ENCODE measurements around the gene TOMM40.
"Not testable (repeated sequence)": the region's sequence is repeated elsewhere in the genome, so short reads cannot be mapped to it uniquely, and the experiment has no call there.

TOMM40 gene

DNA sequence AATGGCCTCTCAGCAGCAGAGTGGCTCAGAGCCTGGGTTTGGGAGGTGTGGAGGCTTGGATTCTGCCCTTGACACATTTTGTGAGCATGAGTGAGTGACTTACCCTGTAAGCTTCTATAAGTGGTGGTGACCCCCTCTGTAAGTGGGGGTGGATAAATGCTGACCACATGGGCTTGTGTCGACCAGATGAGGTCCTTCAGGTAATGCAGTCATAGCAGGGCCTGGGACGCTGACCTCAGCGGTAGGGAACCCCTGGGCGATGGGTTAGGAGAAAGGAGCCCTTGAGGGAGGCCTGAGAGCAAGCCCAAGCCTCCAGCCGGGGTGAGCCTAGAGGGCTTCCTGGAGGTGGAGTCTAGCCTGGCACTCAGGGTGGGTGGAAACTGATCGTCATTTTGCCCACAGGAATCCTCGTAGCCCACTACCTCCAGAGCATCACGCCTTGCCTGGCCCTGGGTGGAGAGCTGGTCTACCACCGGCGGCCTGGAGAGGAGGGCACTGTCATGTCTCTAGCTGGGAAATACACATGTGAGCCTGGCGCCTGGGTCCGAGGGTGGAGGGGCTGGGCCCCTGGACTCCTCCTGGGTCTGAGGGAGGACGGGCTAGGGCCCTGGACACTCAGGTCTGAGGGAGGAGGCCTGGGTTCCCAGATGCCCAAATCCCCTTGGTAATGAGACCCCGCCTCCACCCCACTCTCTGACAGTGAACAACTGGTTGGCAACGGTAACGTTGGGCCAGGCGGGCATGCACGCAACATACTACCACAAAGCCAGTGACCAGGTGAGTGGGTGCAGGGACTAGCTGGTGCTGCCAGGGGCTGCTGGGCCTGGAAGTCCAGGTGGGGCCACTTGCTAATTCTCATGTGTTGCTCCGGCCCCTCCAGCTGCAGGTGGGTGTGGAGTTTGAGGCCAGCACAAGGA is 9.5 kb downstream of the TOMM40 start:
- no peak for DNase-seq

DNA sequence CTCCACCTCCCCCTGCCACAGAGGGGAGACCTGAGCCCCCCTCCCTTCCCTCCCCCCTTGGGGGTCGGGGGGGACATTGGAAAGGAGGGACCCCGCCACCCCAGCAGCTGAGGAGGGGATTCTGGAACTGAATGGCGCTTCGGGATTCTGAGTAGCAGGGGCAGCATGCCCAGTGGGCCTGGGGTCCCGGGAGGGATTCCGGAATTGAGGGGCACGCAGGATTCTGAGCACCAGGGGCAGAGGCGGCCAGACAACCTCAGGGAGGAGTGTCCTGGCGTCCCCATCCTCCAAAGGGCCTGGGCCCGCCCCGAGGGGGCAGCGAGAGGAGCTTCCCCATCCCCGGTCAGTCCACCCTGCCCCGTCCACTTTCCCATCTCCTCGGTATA is 12.2 kb downstream of the TOMM40 start:
- DNase-seq = no peak

DNA sequence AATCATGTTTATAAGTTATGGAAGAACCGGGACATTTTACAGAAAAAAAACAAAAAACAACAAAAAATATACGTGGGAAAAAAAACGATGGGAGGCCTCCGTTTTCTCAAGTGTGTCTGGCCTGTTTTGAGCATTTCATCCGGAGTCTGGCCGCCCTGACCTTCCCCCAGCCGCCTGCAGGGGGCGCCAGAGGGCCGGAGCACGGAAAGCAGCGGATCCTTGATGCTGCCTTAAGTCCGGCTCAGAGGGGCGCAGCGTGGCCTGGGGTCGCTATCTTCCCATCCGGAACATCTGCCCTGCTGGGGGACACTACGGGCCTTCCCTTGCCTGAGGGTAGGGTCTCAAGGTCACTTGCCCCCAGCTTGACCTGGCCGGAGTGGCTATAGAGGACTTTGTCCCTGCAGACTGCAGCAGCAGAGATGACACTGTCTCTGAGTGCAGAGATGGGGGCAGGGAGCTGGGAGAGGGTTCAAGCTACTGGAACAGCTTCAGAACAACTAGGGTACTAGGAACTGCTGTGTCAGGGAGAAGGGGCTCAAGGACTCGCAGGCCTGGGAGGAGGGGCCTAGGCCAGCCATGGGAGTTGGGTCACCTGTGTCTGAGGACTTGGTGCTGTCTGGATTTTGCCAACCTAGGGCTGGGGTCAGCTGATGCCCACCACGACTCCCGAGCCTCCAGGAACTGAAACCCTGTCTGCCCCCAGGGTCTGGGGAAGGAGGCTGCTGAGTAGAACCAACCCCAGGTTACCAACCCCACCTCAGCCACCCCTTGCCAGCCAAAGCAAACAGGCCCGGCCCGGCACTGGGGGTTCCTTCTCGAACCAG is 12.8 kb downstream of the TOMM40 start:
- DNase-seq = peak; percentile 86

DNA sequence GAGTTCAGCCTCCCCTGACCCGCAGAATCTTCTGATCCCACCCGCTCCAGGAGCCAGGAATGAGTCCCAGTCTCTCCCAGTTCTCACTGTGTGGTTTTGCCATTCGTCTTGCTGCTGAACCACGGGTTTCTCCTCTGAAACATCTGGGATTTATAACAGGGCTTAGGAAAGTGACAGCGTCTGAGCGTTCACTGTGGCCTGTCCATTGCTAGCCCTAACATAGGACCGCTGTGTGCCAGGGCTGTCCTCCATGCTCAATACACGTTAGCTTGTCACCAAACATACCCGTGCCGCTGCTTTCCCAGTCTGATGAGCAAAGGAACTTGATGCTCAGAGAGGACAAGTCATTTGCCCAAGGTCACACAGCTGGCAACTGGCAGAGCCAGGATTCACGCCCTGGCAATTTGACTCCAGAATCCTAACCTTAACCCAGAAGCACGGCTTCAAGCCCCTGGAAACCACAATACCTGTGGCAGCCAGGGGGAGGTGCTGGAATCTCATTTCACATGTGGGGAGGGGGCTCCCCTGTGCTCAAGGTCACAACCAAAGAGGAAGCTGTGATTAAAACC is 13.5 kb downstream of the TOMM40 start:
- DNase-seq = no peak

DNA sequence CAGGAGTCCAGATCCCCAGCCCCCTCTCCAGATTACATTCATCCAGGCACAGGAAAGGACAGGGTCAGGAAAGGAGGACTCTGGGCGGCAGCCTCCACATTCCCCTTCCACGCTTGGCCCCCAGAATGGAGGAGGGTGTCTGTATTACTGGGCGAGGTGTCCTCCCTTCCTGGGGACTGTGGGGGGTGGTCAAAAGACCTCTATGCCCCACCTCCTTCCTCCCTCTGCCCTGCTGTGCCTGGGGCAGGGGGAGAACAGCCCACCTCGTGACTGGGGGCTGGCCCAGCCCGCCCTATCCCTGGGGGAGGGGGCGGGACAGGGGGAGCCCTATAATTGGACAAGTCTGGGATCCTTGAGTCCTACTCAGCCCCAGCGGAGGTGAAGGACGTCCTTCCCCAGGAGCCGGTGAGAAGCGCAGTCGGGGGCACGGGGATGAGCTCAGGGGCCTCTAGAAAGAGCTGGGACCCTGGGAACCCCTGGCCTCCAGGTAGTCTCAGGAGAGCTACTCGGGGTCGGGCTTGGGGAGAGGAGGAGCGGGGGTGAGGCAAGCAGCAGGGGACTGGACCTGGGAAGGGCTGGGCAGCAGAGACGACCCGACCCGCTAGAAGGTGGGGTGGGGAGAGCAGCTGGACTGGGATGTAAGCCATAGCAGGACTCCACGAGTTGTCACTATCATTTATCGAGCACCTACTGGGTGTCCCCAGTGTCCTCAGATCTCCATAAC is 14.5 kb downstream of the TOMM40 start, which contains the start of gene APOE:
APOE (plus strand) TSS at position 360 of the 724 bp plus-strand sequence. CDS start 829 bp downstream, outside the sequence.
- no peak for DNase-seq

DNA sequence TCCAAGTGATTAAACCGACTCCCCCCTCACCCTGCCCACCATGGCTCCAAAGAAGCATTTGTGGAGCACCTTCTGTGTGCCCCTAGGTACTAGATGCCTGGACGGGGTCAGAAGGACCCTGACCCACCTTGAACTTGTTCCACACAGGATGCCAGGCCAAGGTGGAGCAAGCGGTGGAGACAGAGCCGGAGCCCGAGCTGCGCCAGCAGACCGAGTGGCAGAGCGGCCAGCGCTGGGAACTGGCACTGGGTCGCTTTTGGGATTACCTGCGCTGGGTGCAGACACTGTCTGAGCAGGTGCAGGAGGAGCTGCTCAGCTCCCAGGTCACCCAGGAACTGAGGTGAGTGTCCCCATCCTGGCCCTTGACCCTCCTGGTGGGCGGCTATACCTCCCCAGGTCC is 16.6 kb downstream of the TOMM40 start:
- DNase-seq = no peak

DNA sequence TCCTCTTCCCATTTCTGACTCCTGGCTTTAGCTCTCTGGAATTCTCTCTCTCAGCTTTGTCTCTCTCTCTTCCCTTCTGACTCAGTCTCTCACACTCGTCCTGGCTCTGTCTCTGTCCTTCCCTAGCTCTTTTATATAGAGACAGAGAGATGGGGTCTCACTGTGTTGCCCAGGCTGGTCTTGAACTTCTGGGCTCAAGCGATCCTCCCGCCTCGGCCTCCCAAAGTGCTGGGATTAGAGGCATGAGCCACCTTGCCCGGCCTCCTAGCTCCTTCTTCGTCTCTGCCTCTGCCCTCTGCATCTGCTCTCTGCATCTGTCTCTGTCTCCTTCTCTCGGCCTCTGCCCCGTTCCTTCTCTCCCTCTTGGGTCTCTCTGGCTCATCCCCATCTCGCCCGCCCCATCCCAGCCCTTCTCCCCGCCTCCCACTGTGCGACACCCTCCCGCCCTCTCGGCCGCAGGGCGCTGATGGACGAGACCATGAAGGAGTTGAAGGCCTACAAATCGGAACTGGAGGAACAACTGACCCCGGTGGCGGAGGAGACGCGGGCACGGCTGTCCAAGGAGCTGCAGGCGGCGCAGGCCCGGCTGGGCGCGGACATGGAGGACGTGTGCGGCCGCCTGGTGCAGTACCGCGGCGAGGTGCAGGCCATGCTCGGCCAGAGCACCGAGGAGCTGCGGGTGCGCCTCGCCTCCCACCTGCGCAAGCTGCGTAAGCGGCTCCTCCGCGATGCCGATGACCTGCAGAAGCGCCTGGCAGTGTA is 17.2 kb downstream of the TOMM40 start:
- no peak for DNase-seq

DNA sequence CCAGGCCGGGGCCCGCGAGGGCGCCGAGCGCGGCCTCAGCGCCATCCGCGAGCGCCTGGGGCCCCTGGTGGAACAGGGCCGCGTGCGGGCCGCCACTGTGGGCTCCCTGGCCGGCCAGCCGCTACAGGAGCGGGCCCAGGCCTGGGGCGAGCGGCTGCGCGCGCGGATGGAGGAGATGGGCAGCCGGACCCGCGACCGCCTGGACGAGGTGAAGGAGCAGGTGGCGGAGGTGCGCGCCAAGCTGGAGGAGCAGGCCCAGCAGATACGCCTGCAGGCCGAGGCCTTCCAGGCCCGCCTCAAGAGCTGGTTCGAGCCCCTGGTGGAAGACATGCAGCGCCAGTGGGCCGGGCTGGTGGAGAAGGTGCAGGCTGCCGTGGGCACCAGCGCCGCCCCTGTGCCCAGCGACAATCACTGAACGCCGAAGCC is 17.8 kb downstream of the TOMM40 start:
- no peak for DNase-seq

DNA sequence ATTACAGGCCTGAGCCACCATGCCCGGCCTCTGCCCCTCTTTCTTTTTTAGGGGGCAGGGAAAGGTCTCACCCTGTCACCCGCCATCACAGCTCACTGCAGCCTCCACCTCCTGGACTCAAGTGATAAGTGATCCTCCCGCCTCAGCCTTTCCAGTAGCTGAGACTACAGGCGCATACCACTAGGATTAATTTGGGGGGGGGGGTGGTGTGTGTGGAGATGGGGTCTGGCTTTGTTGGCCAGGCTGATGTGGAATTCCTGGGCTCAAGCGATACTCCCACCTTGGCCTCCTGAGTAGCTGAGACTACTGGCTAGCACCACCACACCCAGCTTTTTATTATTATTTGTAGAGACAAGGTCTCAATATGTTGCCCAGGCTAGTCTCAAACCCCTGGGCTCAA is 18.7 kb downstream of the TOMM40 start:
- no peak for DNase-seq

DNA sequence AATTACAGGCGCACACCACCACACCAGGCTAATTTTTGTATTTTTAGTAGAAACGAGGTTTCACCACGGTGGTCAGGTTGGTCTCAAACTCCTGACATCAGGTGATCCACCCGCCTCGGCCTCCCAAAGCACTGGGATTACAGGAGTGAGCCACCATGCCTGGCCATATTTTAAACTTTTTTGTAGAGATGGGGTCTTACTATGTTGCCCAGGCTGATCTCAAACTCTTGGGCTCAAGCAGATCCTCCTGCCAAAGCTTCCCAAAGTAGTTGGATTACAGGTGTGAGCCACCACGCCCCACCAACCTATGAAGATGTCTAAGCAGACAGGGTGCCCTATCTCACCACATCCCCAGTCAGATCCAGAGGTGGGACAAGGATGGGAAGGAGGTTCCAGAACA is 20.8 kb downstream of the TOMM40 start:
- DNase-seq = not testable (repeated sequence)

DNA sequence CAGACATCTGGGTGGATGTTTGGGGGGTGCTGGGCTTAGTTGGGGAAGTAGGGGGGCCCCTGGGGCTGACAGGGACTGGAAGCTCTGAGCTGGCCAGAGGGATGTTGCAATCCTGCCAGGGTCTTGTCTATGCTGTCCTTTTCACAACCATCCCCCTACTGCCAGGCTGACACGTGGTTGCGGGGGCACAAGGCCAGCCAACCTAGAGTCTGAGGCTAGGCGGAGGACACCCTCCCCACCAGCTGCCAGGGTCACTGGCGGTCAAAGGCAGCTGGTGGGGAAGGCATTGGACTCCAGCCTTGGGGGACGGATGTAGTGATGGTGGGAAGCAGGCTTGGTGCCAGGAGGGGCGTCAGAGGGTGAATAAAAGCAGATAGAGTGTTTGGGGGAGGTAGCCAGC is 21.8 kb downstream of the TOMM40 start:
- peak; percentile 83 for DNase-seq

DNA sequence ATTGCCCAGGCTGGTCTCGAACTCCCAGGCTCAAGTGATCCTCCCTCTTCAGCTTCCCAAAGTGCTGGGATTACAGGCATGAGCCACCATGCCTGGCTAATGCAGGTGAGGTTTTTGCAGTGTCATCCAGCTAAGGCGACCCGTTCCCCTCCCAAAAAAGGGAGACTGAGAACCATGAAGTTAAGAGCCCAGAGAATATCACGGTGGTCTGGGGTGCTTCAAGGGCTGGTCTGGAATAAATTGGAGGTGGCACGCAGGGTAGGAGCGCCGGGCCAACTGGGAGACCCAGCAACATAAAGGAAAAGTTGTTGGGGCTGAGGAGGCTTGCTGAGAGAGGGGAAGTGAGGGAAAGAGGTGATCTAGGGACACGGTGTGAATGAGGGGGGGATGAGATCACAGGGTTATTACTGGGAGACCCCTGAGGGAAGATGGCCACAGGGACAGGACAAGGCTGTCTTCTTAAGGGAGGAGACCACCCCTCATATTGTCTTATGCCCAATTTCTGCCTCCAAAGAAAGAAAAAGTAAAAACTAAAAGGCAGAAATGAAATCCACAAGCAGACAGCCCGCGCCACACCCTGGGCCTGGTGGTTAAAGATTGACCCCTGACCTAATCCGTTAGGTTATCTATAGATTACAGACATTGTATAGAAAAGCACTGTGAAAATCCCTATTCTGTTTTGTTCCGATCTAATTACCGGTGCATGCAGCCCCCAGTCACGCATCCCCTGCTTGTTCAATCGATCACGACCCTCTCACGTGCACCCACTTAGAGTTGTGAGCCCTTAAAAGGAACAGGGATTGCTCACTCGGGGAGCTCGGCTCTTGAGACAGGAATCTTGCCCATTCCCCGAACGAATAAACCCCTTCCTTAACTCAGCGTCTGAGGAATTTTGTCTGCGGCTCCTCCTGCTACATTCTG is 22.7 kb downstream of the TOMM40 start:
- not testable (repeated sequence) for DNase-seq

DNA sequence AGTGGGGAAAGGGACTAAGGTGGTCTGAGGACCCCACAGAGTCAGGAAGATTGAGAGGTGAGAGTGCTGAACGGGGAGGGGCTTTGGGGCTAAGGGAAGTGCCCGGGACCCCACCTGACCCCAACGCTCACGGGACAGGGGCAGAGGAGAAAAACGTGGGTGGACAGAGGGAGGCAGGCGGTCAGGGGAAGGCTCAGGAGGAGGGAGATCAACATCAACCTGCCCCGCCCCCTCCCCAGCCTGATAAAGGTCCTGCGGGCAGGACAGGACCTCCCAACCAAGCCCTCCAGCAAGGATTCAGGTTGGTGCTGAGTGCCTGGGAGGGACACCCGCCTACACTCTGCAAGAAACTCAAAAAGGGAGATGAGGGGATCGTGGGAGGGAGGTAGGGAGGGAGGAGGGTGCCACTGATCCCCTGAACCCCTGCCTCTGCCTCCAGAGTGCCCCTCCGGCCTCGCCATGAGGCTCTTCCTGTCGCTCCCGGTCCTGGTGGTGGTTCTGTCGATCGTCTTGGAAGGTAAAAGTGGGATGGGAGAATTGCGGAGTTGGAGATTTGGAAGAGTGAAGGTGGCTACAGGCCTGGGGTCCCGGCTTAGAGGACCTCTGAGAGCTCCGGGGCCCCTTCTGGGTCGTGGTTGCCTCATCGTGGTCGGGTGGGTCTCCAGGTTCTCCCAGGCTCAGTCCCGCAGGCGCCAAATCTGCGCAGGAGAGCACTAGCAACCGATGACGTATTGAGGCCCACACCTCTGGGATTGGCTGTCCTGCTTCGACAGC is 23.6 kb downstream of the TOMM40 start, which contains the start of gene APOC1:
APOC1 (plus strand) TSS at position 176 of the 774 bp plus-strand sequence; CDS start at position 460, 284 bp downstream.
- peak; percentile 95 for DNase-seq

DNA sequence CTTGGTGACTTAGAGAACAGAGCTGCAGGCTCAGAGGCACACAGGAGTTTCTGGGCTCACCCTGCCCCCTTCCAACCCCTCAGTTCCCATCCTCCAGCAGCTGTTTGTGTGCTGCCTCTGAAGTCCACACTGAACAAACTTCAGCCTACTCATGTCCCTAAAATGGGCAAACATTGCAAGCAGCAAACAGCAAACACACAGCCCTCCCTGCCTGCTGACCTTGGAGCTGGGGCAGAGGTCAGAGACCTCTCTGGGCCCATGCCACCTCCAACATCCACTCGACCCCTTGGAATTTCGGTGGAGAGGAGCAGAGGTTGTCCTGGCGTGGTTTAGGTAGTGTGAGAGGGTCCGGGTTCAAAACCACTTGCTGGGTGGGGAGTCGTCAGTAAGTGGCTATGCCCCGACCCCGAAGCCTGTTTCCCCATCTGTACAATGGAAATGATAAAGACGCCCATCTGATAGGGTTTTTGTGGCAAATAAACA is 33.2 kb downstream of the TOMM40 start:
- DNase-seq = no peak

DNA sequence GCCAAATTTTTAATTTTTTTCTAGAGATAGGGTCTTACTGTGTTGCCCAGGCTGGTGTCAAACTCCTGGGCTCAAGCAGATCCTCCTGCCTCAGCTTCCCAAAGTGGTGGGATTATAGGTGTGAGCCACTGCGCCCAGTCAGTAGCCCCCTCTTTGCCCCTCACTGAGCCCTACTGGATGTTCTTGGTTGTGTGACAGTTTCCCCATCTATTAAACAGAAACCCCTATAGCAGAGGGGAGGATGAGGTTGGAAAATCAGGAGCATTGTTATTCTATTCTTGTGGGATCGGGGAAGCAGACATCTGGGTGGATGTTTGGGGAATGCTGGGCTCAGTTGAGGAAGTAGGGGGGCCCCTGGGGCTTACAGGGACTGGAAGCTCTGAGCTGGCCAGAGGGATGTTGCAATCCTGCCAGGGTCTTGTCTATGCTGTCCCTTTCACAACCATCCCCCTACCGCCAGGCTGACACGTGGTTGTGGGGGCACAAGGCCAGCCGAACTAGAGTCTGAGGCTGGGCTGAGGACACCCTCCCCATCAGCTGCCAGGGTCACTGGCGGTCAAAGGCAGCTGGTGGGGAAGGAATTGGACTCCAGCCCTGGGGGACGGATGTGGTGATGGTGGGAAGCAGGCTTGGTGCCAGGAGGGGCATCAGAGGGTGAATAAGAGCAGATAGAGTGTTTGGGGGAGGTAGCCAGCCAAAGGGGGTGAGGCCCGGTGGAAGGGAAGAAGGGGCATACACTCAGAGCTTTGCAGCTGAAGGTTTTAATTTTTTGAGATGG is 34.2 kb downstream of the TOMM40 start:
- DNase-seq = peak; percentile 89

DNA sequence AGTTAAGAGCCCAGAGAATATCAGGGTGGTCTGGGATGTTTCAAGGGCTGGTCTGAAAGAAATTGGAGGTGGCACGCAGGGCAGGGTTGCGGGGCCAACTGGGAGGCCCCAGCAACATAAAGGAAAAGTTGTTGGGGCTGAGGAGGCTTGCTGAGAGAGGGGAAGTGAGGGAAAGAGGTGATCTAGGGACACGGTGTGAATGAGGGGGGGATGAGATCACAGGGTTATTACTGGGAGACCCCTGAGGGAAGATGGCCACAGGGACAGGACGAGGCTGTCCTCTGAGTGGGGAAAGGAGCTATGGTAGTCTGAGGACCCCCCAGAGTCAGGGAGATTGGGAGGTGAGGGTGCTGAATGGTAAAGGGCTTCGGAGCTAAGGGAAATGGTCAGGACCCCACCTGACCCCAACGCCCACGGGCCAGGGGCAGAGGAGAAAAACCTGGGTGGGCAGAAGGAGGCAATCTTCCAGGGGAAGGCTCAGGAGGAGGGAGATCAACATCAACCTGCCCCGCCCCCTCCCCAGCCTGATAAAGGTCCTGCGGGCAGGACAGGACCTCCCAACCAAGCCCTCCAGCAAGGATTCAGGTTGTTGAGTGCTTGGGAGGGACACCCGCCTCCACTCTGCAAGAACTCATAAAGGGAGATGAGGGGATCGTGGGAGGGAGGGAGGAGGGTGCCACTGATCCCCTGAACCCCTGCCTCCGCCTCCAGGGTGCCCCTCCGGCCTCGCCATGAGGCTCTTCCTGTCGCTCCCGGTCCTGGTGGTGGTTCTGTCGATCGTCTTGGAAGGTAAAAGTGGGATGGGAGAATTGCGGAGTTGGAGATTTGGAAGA is 35.4 kb downstream of the TOMM40 start:
- DNase-seq = not testable (repeated sequence)

DNA sequence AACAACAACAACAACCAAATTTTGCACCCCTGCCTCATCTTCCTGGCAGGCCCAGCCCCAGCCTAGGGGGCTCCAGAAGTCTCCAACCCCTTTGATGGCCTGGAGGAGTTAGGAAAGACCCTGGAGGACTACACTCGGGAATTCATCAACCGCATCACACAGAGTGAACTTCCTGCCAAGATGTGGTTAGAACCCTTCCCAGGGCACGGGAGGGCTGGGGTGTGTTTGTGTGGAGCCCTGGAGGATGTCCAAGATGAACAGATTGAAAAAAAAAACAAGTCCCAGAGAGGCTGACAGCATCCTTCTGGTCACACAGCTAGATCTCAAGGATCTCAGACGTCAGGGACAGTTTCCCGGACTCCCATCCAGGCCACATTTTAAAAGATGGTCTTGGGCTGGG is 36.7 kb downstream of the TOMM40 start:
- no peak for DNase-seq

DNA sequence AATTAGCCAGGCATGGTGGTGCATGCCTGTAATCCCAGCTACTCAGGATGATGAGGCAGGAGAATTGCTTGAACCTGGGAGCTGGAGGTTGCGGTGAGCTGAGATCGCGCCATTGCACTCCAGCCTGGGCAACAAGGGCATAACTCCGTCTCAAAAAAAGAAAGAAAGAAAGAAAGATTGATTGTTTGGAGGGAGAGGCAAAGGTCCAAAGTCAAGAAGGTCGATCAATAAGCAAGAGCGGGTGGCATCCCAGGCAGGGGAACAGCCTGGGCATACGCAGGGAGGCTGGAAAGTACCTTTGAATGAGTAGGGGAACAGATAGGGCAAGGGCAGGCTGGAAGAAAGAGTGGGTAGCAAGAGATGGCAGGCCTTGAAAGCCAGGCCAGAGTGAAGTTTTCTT is 39.0 kb downstream of the TOMM40 start:
- DNase-seq = no peak
